HCT116 (cell line): ENCODE measurements around the gene SND1. TPM values are rescaled to one million over a fixed set of nuclear protein-coding genes. Genes with fewer than 3 reads are reported as not detected.

ENCODE experiments used
- ATAC-seq: fragments of 200-7000 bp; cut with Tn5 transposase; 2 replicates; pipeline ENCODE4 v1.9.1; 2020; ENCODE audit warnings: mild to moderate bottlenecking, moderate library complexity
- BruUV-seq: library from RNA; stranded (reverse); fragments of 400-500 nt; replicated peaks from 2 replicates; lab custom pipeline; 2021; lab: Mats Ljungman, UMichigan
- CTCF ChIA-PET: fragments of 300-600 bp; sonication (Branson Sonifier 250); formaldehyde crosslinking; loops from one replicate; lab custom pipeline; 2021; ENCODE audit warnings: antibody characterized with exemption; lab: Charles Lee
- POLR2A ChIA-PET: fragments of 300-600, 350-600 bp; sonication (Branson Sonifier 250); formaldehyde crosslinking; loops from one replicate; lab custom pipeline; 2021; ENCODE audit warnings: antibody characterized with exemption; lab: Charles Lee
- RAD21 ChIA-PET, 2 experiments: fragments of 300-600 bp; sonication (Branson Sonifier 250); formaldehyde crosslinking; loops; one replicate each; lab custom pipeline; 2023; ENCODE audit warnings: low total read pairs in 2 of 2; ENCODE audit not compliant: uncharacterized antibody in 2 of 2, unreplicated experiment in 2 of 2, low non-redundant PET in 1 of 2; lab: Charles Lee
- DNase-seq: peaks from one replicate; pipeline ENCODE4 v3.0.0-alpha.2; 2010; ENCODE audit warnings: low read depth, low spot score
- H2AFZ ChIP-seq: fragments of 200-600 bp; shearing (Covaris generic), sonication (generic); 2 replicates; pipeline ENCODE4 v1.6.1; 2017; ENCODE audit warnings: low read depth, mixed run types, mixed read lengths, antibody characterized with exemption, low read length; ENCODE audit not compliant: poor library complexity, severe bottlenecking
- H3K27ac ChIP-seq: 2 replicates; pipeline ENCODE4 v1.5.1; 2012; ENCODE audit warnings: low read depth, low read length
- H3K27me3 ChIP-seq: fragments of 200-600 bp; sonication (generic); 2 replicates; pipeline ENCODE4 v1.6.1; 2016; ENCODE audit warnings: mixed run types, low read length, mixed read lengths; ENCODE audit not compliant: insufficient read depth
- H3K36me3 ChIP-seq, 2 experiments: fragments of 200-500 bp in 1 of 2; fragments of 200-600 bp in 1 of 2; sonication (Bioruptor generic) in 1 of 2; sonication (generic) in 1 of 2; 2 replicates each; pipeline versions ENCODE4 v1.5.1 to v1.6.1; 2014 to 2016; ENCODE audit warnings: low read length in 2 of 2, inconsistent platforms in 1 of 2, mixed read lengths in 1 of 2, mixed run types in 1 of 2; ENCODE audit not compliant: insufficient read depth in 2 of 2, control insufficient read depth in 1 of 2
- H3K4me1 ChIP-seq, 2 experiments: fragments of 200-600 bp in 1 of 2; sonication (generic) in 1 of 2; 2 replicates each; pipeline versions ENCODE4 v1.5.1 to v1.6.1; 2012 to 2017; ENCODE audit warnings: low read length in 2 of 2, inconsistent platforms in 1 of 2, mild to moderate bottlenecking in 1 of 2, mixed read lengths in 1 of 2, mixed run types in 1 of 2, moderate library complexity in 1 of 2; ENCODE audit not compliant: insufficient read depth in 2 of 2, control insufficient read depth in 1 of 2
- H3K4me2 ChIP-seq: fragments of 200-600 bp; sonication (generic); 2 replicates; pipeline ENCODE4 v1.6.1; 2017; ENCODE audit warnings: mixed run types, low read length, mixed read lengths
- H3K4me3 ChIP-seq, 2 experiments: fragments of 200-600 bp in 1 of 2; sonication (generic) in 1 of 2; replicated peaks in 1 of 2; 2 replicates each; pipeline ENCODE4 v1.5.1; 2011 to 2016; ENCODE audit warnings: low read length in 2 of 2, control low read depth in 1 of 2, low read depth in 1 of 2, mild to moderate bottlenecking in 1 of 2, mixed read lengths in 1 of 2, mixed run types in 1 of 2
- H3K79me2 ChIP-seq: fragments of 200-600 bp; sonication (generic); 2 replicates; pipeline ENCODE4 v1.6.1; 2017; ENCODE audit warnings: mild to moderate bottlenecking, mixed run types, low read length, moderate library complexity, mixed read lengths; ENCODE audit not compliant: insufficient read depth
- H3K9ac ChIP-seq: fragments of 200-600 bp; sonication (generic); 2 replicates; pipeline ENCODE4 v1.6.1; 2016; ENCODE audit warnings: low read length, mixed read lengths
- H3K9me2 ChIP-seq: fragments of 200-600 bp; sonication (generic), shearing (Covaris generic); 2 replicates; pipeline ENCODE4 v1.6.1; 2017; ENCODE audit warnings: mixed run types, mild to moderate bottlenecking, moderate library complexity; ENCODE audit not compliant: insufficient read depth
- H3K9me3 ChIP-seq, 2 experiments: fragments of 200-500 bp in 1 of 2; fragments of 200-600 bp in 1 of 2; sonication (Bioruptor generic) in 1 of 2; sonication (generic) in 1 of 2; 2 replicates each; pipeline ENCODE4 v1.6.1; 2014 to 2017; ENCODE audit warnings: low read length in 2 of 2, mixed read lengths in 2 of 2, inconsistent platforms in 1 of 2, low read depth in 1 of 2, mild to moderate bottlenecking in 1 of 2, mixed run types in 1 of 2, moderate library complexity in 1 of 2; ENCODE audit not compliant: control insufficient read depth in 1 of 2, insufficient read depth in 1 of 2
- H4K20me1 ChIP-seq: fragments of 200-600 bp; sonication (generic), shearing (Covaris generic); 2 replicates; pipeline ENCODE4 v1.6.1; 2017; ENCODE audit warnings: mixed run types, mild to moderate bottlenecking, moderate library complexity; ENCODE audit not compliant: insufficient read depth
- CBX3 ChIP-seq: IDR thresholded peaks from 2 replicates; pipeline ENCODE4 v1.6.1; 2012; ENCODE audit warnings: low read depth
- CEBPB ChIP-seq: IDR thresholded peaks from 2 replicates; pipeline ENCODE4 v1.6.1; 2012; ENCODE audit warnings: low read depth
- EZH2 ChIP-seq: fragments of 200-600 bp; sonication (generic); IDR thresholded peaks from 2 replicates; pipeline ENCODE4 v1.6.1; 2017; ENCODE audit warnings: antibody characterized with exemption, mixed run types
- EZH2phosphoT487 ChIP-seq: fragments of 200-600 bp; IDR thresholded peaks from 2 replicates; pipeline ENCODE4 v1.6.1; 2018; ENCODE audit warnings: antibody characterized with exemption, borderline replicate concordance
- JUND ChIP-seq: IDR thresholded peaks from 2 replicates; pipeline ENCODE4 v1.6.1; 2012
- RAD21 ChIP-seq: IDR thresholded peaks from 2 replicates; pipeline ENCODE4 v1.6.1; 2012; ENCODE audit warnings: low read depth, mild to moderate bottlenecking
- SP1 ChIP-seq: IDR thresholded peaks from 2 replicates; pipeline ENCODE4 v1.6.1; 2012; ENCODE audit warnings: low read depth
- TCF7L2 ChIP-seq: IDR thresholded peaks from 2 replicates; pipeline ENCODE4 v1.7.0; 2011; ENCODE audit warnings: borderline replicate concordance, inconsistent platforms; ENCODE audit not compliant: insufficient read depth, insufficient read length; ENCODE audit errors: extremely low read depth
- YY1 ChIP-seq: IDR thresholded peaks from 2 replicates; pipeline ENCODE4 v1.6.1; 2011; ENCODE audit warnings: low read length, low read depth, moderate library complexity, mild to moderate bottlenecking; ENCODE audit not compliant: insufficient replicate concordance; ENCODE audit errors: extremely low read depth
- ZFX ChIP-seq: fragments of 450-650 bp; IDR thresholded peaks from 2 replicates; pipeline ENCODE4 v1.6.1; 2017
- intact Hi-C: fragments of 100-400 bp; cut with micrococcal nuclease; formaldehyde crosslinking; loops from 2 replicates; pipeline ENCODE4 v1.10.0; 2022
- total RNA-seq: library from RNA; stranded (reverse); gene quantifications from one replicate; pipeline ENCODE4 v1.2.1, GENCODE V29; 2021; ENCODE audit not compliant: unreplicated experiment
- TF ChIP-seq, protein P1 (sequence below): IDR thresholded peaks from 2 replicates; pipeline ENCODE4 v1.6.1; 2012
- TF ChIP-seq, protein P2 (sequence below), 3 experiments: fragments of 200-600 bp in 1 of 3; sonication (generic) in 1 of 3; IDR thresholded peaks in 2 of 3; conservative IDR thresholded peaks in 1 of 3; 2 replicates each; pipeline ENCODE4 v1.5.1; 2012 to 2017; ENCODE audit warnings: low read depth in 2 of 3, low read length in 2 of 3, antibody characterized with exemption in 1 of 3, borderline replicate concordance in 1 of 3, control low read depth in 1 of 3, mild to moderate bottlenecking in 1 of 3, mixed read lengths in 1 of 3, mixed run types in 1 of 3, moderate library complexity in 1 of 3; ENCODE audit not compliant: insufficient read depth in 1 of 3

The SND1 gene
- total RNA-seq, 1 experiment from 2014 or later, result 169 TPM

DNA sequence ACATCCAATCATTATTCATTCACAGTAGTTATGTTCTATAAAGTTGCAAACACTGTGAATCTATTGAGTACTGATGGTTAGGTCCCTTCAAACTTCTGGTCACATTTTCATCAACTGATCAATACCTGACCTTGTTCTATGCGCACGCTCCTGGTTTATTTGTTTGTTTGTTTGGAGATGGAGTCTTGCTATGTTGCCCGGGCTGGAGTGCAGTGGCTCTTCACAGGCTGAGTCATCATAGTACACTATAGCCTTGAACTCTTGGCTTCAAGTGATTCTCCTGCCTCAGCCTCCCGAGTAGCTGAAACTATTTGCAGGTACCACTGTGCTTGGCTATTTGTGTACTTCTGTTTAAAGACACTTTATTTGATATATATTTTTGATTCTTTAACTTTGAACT lies 19.3 kb downstream of the SND1 start:
- Histone ChIP-seq H3K36me3 (peaks cover 4 to 7% of the 10 kb centered on the region in 2 experiments; a peak in 3 of 4 replicates), H3K4me1 (peaks cover 2 to 14% of the 10 kb centered on the region in 2 experiments; a peak in 2 of 4 replicates)
- BruUV-seq, result no TSS peak

More for the DNA sequence above, 19.3 kb downstream of the SND1 start:
- Histone ChIP-seq H3K9me3 (no peaks in the 10 kb centered on the region), H3K27me3 (no peaks in the 10 kb centered on the region), H3K4me2 (no peak overlapping the region), H3K79me2 (peaks cover 100% of the 10 kb centered on the region), H3K27ac (no peak overlapping the region), H3K9ac (no peak overlapping the region), H3K4me3 (no peak overlapping the region), H2AFZ (no peak overlapping the region)
- intact Hi-C loops, result no loop called here
- ChIA-PET CTCF (no interaction called here), POLR2A (no interaction called here), RAD21 (no interaction called here)
- no peak for TF ChIP-seq SP1
- no peak for TF ChIP-seq JUND
- no peak for TF ChIP-seq EZH2phosphoT487
- TF ChIP-seq, protein P1, sequence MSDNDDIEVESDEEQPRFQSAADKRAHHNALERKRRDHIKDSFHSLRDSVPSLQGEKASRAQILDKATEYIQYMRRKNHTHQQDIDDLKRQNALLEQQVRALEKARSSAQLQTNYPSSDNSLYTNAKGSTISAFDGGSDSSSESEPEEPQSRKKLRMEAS, result no peak
- no peak for TF ChIP-seq RAD21
- no peak for TF ChIP-seq EZH2
- TF ChIP-seq YY1, result no peak
- TF ChIP-seq CEBPB, result no peak
- TF ChIP-seq CBX3, result no peak
- TF ChIP-seq TCF7L2, result no peak
- TF ChIP-seq, protein P2, sequence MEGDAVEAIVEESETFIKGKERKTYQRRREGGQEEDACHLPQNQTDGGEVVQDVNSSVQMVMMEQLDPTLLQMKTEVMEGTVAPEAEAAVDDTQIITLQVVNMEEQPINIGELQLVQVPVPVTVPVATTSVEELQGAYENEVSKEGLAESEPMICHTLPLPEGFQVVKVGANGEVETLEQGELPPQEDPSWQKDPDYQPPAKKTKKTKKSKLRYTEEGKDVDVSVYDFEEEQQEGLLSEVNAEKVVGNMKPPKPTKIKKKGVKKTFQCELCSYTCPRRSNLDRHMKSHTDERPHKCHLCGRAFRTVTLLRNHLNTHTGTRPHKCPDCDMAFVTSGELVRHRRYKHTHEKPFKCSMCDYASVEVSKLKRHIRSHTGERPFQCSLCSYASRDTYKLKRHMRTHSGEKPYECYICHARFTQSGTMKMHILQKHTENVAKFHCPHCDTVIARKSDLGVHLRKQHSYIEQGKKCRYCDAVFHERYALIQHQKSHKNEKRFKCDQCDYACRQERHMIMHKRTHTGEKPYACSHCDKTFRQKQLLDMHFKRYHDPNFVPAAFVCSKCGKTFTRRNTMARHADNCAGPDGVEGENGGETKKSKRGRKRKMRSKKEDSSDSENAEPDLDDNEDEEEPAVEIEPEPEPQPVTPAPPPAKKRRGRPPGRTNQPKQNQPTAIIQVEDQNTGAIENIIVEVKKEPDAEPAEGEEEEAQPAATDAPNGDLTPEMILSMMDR (IDR thresholded peaks at IDR 0.05 in 2 of 3, conservative IDR thresholded peaks at IDR 0.05 in 1 of 3; ENCODE audit: borderline replicate concordance in 1 of 3, insufficient read depth in 1 of 3, low read depth in 2 of 3, low read length in 2 of 3), result no peak
- no peak for TF ChIP-seq ZFX
- TF ChIP-seq, all 23 proteins: peak for 0
- Histone ChIP-seq H3K9me2 (no peaks in the 10 kb centered on the region), H4K20me1 (peaks cover 48% of the 10 kb centered on the region)
- DNase-seq, result no peak
- no peak for ATAC-seq
